ENCODE measurements around the gene VPS13C.

DNA sequence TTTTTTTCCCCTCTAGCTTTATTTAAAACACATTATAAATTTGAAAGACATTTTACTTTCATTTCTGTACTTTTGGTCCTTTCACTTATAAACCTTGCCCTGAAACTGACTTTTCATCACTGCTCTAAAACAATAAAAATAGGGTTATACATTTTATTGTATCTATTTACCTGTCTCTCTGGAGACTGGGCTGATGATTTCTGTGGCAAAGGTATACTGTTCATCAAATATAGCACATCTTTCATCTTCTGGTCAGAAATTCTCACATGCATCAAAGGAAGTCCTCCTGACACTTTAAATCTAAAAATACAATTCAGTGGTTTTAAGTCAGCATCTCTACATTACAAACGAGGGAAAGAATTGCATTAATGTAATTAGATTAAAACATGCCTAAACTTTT lies 86.1 kb downstream of the VPS13C start:
- TF ChIP-seq POLR2A (IDR thresholded peaks at IDR 0.05; ENCODE audit: low read depth, low read length) (no peak), POLR2AphosphoS5 (IDR thresholded peaks at IDR 0.05; ENCODE audit: low read depth, low read length) (no peak), TAF1 (IDR thresholded peaks at IDR 0.05; ENCODE audit: borderline replicate concordance, low read depth, low read length) (no peak)
